Activated T-helper 9 cell treated with anti-CD3 and anti-CD28 coated beads, Interleukin-2, amount 50 U/mL, for 16 hours (primary cell): ENCODE results near the gene SRPK1.
"Not testable (repeated sequence)": the region's sequence is repeated elsewhere in the genome, so short reads cannot be mapped to it uniquely, and the experiment has no call there.

ENCODE experiments used
- DNase-seq: peaks from one replicate; pipeline ENCODE4 v3.0.0-alpha.2; 2020; ENCODE audit warnings: low read depth

Gene SRPK1

DNA sequence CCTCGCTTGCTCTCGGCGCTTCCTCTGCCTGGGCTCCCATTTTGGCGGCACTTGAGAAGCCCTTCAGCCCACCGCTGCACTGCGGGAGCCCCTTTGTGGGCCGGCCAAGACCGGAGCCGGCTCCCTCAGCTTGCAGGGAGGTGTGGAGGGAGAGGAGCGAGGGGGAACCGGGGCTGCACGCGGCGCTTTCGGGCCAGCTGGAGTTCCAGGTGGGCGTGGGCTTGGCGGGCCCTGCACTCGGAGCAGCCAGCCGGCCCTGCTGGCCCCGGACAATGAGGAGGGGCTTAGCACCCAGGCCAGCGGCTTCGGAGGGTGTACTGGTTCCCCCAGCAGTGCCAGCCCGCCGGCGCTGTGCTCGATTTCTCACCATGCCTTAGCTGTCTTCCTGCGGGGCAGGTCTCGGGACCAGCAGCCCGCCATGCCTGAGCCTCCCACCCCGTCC lies 10.2 kb upstream of the SRPK1 start:
- no peak for DNase-seq

- no peak for DNase-seq
Measured at GRCh38 chr6:35929601-35930000, 8.7 kb upstream of the SRPK1 start.

GRCh38 chr6:35926509-35927215 lies 5.8 kb upstream of the SRPK1 start:
- DNase-seq: no peak

GRCh38 chr6:35925961-35926360 lies 5.1 kb upstream of the SRPK1 start:
- DNase-seq: no peak

DNA sequence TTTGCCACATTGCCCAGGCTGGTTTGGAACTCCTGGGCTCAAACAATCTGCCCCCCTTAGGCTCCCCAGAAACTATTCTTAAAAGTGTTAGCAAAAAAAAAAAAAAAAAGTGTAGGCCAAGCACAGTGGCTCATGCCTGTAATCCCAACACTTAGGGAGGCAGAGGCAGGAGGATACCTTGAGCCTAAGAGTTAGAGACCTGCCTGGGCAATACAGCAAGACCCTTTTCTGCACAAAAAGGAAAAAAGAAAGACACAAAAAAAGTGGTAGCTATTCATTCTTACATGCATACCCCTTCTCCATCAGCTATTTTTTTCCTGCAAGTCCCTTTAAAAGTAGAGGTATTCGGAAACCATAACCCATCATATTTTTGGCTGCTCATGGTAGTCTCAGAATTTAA lies 3.2 kb upstream of the SRPK1 start:
- no peak for DNase-seq

GRCh38 chr6:35922139-35922554 lies 1.2 kb upstream of the SRPK1 start:
- no peak for DNase-seq

DNA sequence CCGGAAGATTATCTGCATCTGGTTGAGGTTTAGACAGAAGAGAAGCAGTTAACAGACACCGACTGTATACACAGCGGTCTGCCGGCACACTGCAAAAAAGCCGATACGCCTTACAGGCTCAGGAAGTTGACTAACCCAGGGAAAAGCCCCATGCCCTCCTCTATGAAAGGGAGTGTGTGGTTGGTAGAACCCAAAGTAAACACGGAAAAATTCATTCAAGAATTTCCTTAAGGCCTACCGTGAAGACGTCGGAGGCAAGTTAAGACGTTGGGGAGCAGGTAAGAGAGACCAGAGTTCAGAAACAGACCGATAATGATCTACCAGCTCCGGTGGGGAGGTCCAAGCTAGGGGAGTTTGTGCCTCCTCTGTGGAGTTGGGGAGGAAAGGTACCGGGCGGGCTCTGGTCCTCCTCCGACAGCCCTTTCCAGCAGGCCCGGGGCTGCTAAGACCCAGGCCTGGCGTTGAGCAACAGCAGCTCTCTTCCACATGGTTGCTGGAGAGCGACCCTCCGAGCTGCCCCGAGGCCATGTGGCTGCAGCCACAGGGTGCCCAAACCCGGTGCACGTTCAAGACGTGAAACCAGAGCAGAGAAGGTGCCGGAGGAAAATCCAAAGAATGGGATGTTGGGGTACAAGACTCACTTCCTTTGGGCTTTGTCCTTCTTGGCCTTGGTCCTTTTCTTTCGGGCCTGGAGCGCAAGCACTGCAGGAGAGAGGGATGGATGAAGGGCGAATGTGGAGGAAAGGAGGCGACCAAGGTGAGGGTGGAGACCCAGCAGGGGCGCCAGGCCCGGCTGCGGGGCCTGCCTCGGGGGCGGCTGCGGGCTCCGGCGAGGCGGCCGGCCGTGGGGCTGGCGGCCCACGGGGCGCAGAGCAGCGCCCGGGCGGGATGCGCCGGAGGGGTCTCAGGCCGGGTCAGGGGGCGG lies 809 bp downstream of the SRPK1 start:
- DNase-seq: peak; percentile 39

GRCh38 chr6:35919085-35919826 lies 1.6 kb downstream of the SRPK1 start:
- no peak for DNase-seq

- DNase-seq: not testable (repeated sequence)
Measured at GRCh38 chr6:35916893-35917292, 4.0 kb downstream of the SRPK1 start.

DNA sequence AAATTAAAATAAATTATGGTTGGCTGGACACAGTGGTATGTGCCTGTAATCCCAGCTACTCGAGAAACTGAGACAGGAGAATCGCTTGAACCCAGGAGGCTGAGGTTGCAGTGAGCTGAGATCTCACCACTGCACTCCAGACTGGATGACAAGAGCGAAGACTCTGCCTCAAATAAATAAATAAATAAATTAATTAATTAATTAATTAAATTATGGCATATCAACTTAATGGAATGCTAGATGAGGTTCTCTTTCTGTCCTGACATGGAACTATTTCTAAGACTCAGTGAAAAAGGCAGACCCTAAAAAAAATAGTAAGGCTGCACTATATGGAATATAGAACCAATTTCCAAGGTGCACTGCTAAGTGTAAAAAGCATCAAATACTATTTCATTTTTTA lies 4.8 kb downstream of the SRPK1 start:
- no peak for DNase-seq

DNA sequence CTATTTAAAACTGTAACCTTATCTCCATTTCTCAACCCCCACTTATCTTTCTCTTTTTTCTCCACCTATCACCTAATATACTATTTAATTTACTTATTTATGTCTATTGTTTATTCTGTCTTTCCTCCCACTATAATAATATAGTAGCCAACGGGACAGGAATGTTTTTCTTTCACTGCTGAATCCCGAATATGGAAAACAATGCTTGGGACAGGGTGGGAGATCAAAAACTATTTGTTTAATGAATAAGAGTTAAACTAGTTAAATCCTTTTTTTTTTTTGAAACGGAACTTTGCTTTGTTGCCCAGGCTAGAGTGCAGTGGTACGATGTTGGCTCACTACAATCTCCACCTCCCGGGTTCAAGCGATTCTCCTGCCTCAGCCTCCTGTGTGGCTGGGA lies 6.4 kb downstream of the SRPK1 start:
- no peak for DNase-seq

DNA sequence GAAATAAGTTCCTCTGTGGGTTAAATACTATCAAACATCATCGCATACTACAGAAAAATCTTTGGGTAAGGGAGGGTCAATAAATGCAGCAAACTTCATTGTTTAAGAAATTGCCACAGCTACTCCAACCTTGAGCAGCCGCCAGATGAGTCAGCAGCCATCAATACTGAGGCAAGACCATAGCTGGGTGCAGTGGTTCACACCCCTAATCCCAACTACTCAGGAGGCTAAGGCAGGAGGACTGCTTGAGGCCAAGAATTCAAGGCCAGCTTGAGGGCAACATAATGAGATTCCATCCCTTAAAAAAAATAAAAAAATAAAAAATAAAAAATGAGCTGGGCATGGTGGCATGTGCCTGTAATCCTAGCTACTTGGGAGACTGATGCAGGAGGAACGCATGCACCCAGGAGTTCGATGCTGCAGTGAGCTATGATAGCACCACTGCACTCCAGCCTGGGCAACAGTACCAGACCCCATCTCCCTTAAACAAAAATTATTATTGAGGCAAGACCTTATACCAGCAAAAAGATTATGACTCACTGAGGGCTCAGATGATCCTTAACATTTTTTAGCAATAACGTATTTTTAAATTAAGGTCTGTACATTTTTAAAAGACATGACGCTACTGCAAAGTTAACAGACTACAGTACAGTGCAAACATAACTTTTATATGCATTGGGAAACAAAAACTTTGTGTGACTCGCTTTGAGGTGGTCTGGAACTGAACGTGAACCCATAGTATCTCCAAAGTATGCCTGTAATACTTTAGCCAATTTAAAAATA lies 8.8 kb downstream of the SRPK1 start:
- no peak for DNase-seq

- not testable (repeated sequence) for DNase-seq
Measured at GRCh38 chr6:35909571-35909970, 11.3 kb downstream of the SRPK1 start.

GRCh38 chr6:35908753-35909401 lies 12.0 kb downstream of the SRPK1 start:
- DNase-seq: not testable (repeated sequence)

GRCh38 chr6:35907750-35908149 lies 13.1 kb downstream of the SRPK1 start:
- DNase-seq: no peak

- no peak for DNase-seq
Measured at GRCh38 chr6:35906499-35906846, 14.4 kb downstream of the SRPK1 start.

DNA sequence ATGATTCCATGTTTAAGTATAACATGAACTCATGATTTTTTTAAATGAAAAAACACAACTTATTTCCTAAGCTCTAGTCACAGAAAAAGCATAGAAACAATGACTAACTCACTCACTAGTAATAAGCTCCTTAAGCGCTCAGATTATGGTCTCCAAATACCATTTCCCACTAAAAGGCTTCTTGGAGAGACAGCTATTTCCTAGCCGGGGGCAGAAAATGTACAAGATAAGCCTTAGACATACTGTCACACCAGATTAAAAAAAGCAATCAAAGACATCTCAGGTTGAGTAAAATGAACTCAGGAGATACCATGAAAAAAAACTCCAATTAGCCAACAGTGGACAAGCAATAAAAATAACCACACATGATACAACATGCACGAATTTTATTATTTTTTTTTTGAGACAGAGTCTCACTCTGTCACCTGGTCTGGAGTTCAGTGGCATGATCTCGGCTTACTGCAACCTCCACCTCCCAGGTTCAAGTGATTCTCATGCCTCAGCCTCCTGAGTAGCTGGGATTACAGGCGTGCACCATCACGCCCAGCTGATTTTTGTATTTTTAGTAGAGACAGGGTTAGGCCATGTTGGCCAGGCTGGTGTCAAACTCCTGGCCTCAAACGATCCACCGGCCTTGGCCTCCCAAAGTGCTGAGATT lies 14.9 kb downstream of the SRPK1 start:
- DNase-seq: no peak

DNA sequence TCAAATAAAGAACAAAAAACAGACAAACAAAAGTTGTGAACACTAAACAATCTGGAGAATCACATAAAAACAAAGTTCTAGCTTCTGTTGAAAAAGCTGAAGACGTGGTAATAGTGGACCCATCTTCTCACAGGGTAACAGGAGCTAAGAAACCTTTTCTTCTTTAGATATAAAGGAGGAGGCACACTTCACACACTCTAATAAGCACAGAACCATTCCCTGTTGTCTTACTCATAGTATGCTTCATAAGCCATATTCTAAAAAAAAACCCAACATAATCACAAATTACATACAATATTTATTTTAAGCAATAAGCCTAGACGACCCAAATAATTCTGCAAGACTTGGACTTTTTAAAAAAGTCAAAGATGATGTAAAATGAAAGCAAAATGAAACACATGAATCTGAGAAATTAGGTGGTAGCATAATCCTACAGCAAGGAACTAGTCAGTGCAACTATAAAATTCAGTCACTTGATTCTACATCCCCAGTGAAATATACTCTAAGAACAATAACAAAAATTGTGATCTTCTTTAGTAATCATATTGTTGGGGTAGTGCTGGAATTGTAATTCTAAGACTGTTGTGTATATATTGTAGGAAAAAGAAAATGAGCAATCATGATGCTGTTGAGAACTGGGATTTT lies 15.6 kb downstream of the SRPK1 start:
- DNase-seq: no peak

- no peak for DNase-seq
Measured at GRCh38 chr6:35903679-35904078, 17.2 kb downstream of the SRPK1 start.

DNA sequence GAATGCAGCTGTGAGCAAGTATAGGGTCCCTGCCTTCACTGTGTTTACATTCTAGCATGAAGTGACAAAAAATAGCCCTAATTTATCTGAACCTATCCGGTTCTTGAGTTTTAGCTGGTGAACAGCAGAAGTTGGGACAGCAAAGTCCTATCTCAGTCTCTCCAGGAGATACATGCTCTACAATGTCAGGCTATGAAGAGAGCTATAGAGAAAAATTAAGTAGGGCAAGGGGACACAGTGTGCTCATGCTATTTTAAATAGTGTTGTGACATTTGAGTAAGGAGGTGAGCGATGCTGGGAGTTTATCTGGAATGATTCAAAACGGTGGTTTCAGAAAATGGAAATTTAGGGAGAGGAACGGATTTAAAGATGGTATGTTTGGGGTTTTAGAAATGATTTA lies 20.4 kb downstream of the SRPK1 start:
- no peak for DNase-seq
